ENCODE measurements around the gene NFIL3.

Gene NFIL3

DNA sequence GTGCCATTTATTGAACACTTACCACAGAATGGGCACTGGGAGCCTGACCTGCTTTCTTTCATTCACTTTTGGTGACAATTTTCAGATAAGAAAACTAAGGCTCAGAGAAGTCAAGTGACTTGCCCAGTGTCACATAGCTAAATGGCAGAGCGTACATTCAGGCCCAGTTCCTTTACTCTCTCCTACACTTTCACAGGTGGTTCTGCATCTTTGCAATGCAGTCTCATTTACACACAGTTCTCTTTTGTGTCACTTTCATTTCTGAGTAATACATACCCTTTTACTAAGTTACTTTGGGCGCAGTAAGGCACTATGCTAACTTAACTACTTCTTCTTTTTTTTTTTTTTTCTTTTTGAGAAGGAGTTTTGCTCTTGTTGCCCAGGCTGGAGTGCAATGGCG is 8.3 kb downstream of the NFIL3 start:
- no peak overlapping the region for H3K4me3 ChIP-seq (ENCODE audit: insufficient read depth, low read depth, low read length, poor library complexity, severe bottlenecking)
- no peaks in the 10 kb centered on the region for H3K4me1 ChIP-seq (ENCODE audit: control insufficient read depth, insufficient read depth, low read length, poor library complexity, severe bottlenecking)
- no peak for DNase-seq
- H3K9me3 ChIP-seq (ENCODE audit: control insufficient read depth, low read length) = no peaks in the 10 kb centered on the region
- H3K27ac ChIP-seq (ENCODE audit: insufficient read depth, low read length, poor library complexity, severe bottlenecking) = no peak overlapping the region
- H3K27me3 ChIP-seq (replicated peaks; ENCODE audit: control insufficient read depth, insufficient read depth, low read length, poor library complexity, severe bottlenecking) = peaks cover 7% of the 10 kb centered on the region
- no peaks in the 10 kb centered on the region for H3K36me3 ChIP-seq (ENCODE audit: control insufficient read depth, insufficient read depth, low read length)

DNA sequence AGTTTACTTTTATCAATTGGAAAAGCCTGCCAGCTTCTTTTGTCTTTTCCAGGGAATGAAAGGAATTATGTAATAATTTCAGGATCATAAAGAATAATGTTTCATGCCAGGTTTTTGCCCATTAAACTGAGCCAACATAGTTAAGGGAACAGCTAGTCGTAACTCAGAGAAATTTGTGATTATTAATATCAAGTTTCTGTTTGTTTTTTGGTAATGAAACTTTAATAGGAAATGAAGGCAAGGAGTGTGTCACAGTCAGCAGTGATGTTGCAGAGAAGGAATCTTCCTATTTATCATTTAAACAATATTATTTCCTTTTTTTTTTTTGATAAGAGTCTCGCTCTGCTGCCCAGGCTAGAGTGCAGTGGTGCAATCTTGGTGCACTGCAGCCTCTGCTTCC is 10.7 kb downstream of the NFIL3 start:
- DNase-seq = no peak
- no peaks in the 10 kb centered on the region for H3K9me3 ChIP-seq (ENCODE audit: control insufficient read depth, low read length)
- no peaks in the 10 kb centered on the region for H3K4me1 ChIP-seq (ENCODE audit: control insufficient read depth, insufficient read depth, low read length, poor library complexity, severe bottlenecking)
- H3K4me3 ChIP-seq (ENCODE audit: insufficient read depth, low read depth, low read length, poor library complexity, severe bottlenecking) = no peak overlapping the region
- no peaks in the 10 kb centered on the region for H3K27me3 ChIP-seq (replicated peaks; ENCODE audit: control insufficient read depth, insufficient read depth, low read length, poor library complexity, severe bottlenecking)
- H3K36me3 ChIP-seq (ENCODE audit: control insufficient read depth, insufficient read depth, low read length) = no peaks in the 10 kb centered on the region
- H3K27ac ChIP-seq (ENCODE audit: insufficient read depth, low read length, poor library complexity, severe bottlenecking) = no peak overlapping the region

GRCh38 chr9:91411096-91411771 is 12.4 kb downstream of the NFIL3 start:
- no peaks in the 10 kb centered on the region for H3K36me3 ChIP-seq (ENCODE audit: control insufficient read depth, insufficient read depth, low read length)
- no peaks in the 10 kb centered on the region for H3K27me3 ChIP-seq (replicated peaks; ENCODE audit: control insufficient read depth, insufficient read depth, low read length, poor library complexity, severe bottlenecking)
- H3K4me1 ChIP-seq (ENCODE audit: control insufficient read depth, insufficient read depth, low read length, poor library complexity, severe bottlenecking) = no peaks in the 10 kb centered on the region
- H3K4me3 ChIP-seq (ENCODE audit: insufficient read depth, low read depth, low read length, poor library complexity, severe bottlenecking) = no peak overlapping the region
- H3K27ac ChIP-seq (ENCODE audit: insufficient read depth, low read length, poor library complexity, severe bottlenecking) = no peak overlapping the region
- no peak for DNase-seq
- no peaks in the 10 kb centered on the region for H3K9me3 ChIP-seq (ENCODE audit: control insufficient read depth, low read length)

GRCh38 chr9:91410161-91410560 is 13.5 kb downstream of the NFIL3 start:
- Histone ChIP-seq H3K9me3 (ENCODE audit: control insufficient read depth, low read length) (no peaks in the 10 kb centered on the region), H3K27me3 (replicated peaks; ENCODE audit: control insufficient read depth, insufficient read depth, low read length, poor library complexity, severe bottlenecking) (no peaks in the 10 kb centered on the region), H3K4me1 (ENCODE audit: control insufficient read depth, insufficient read depth, low read length, poor library complexity, severe bottlenecking) (no peaks in the 10 kb centered on the region), H3K36me3 (ENCODE audit: control insufficient read depth, insufficient read depth, low read length) (no peaks in the 10 kb centered on the region), H3K4me3 (ENCODE audit: insufficient read depth, low read depth, low read length, poor library complexity, severe bottlenecking) (no peak overlapping the region), H3K27ac (ENCODE audit: insufficient read depth, low read length, poor library complexity, severe bottlenecking) (no peak overlapping the region)
- no peak for DNase-seq

DNA sequence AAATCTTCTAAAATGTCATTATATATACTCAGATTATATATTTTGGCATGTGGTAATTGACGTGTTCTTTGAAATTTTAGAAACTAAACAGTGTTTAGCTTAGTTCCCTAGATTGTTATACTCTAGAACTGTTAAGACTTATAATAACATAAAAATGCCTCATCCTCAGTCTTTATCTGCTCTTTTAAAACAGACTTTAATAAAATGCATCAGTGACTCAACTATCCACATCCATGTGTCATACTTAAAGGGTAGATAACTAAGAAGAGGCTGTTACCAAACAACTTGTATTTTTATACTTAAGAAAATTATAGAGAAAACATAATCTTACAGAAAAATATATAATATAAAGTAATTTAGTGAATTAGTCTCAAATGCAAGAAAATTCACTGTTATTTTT is 15.2 kb downstream of the NFIL3 start:
- Histone ChIP-seq H3K9me3 (ENCODE audit: control insufficient read depth, low read length) (no peaks in the 10 kb centered on the region), H3K4me3 (ENCODE audit: insufficient read depth, low read depth, low read length, poor library complexity, severe bottlenecking) (no peak overlapping the region), H3K27me3 (replicated peaks; ENCODE audit: control insufficient read depth, insufficient read depth, low read length, poor library complexity, severe bottlenecking) (no peaks in the 10 kb centered on the region), H3K27ac (ENCODE audit: insufficient read depth, low read length, poor library complexity, severe bottlenecking) (no peak overlapping the region), H3K36me3 (ENCODE audit: control insufficient read depth, insufficient read depth, low read length) (no peaks in the 10 kb centered on the region), H3K4me1 (ENCODE audit: control insufficient read depth, insufficient read depth, low read length, poor library complexity, severe bottlenecking) (no peaks in the 10 kb centered on the region)
- no peak for DNase-seq

DNA sequence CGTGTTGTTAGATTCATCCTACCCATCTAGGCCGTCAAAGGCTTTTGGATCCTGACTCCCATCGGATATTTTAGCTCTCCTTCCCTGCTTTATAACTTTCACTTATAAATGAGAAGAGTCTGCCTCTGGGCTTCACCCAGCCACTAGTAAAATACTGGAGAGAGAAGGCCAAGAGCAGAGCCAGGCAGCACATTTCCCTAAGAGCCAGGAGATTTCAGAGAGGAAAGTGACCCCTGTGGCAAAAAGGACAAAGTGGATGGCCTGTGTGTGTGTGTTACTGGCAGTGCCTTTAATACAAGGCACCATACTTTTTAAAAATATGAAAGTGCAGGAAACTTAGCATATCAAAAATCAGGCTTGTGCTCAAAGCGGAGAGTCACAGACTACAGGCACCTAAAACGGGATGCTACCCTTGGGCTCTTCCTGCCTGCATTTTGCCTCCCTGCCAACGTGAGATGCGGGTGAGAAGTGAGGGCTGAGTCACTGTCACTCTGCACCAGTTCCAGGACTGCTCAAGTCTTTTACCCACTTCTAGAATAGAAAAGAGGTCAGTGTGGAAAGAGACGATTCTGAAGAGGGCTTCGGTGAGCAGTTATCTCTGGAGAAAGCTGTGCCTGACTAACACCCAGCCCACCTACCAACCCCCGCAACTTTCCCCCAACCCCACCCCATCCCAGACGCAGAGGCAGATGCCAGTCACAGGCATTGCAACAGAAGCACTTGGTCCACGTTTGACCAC is 15.9 kb downstream of the NFIL3 start:
- no peak overlapping the region for H3K27ac ChIP-seq (ENCODE audit: insufficient read depth, low read length, poor library complexity, severe bottlenecking)
- H3K36me3 ChIP-seq (ENCODE audit: control insufficient read depth, insufficient read depth, low read length) = no peaks in the 10 kb centered on the region
- DNase-seq = no peak
- H3K9me3 ChIP-seq (ENCODE audit: control insufficient read depth, low read length) = no peaks in the 10 kb centered on the region
- H3K4me3 ChIP-seq (ENCODE audit: insufficient read depth, low read depth, low read length, poor library complexity, severe bottlenecking) = no peak overlapping the region
- H3K27me3 ChIP-seq (replicated peaks; ENCODE audit: control insufficient read depth, insufficient read depth, low read length, poor library complexity, severe bottlenecking) = no peaks in the 10 kb centered on the region
- H3K4me1 ChIP-seq (ENCODE audit: control insufficient read depth, insufficient read depth, low read length, poor library complexity, severe bottlenecking) = no peaks in the 10 kb centered on the region

- no peak overlapping the region for H3K4me3 ChIP-seq (ENCODE audit: insufficient read depth, low read depth, low read length, poor library complexity, severe bottlenecking)
- DNase-seq = no peak
- no peaks in the 10 kb centered on the region for H3K27me3 ChIP-seq (replicated peaks; ENCODE audit: control insufficient read depth, insufficient read depth, low read length, poor library complexity, severe bottlenecking)
- H3K9me3 ChIP-seq (ENCODE audit: control insufficient read depth, low read length) = no peaks in the 10 kb centered on the region
- H3K36me3 ChIP-seq (ENCODE audit: control insufficient read depth, insufficient read depth, low read length) = no peaks in the 10 kb centered on the region
- no peak overlapping the region for H3K27ac ChIP-seq (ENCODE audit: insufficient read depth, low read length, poor library complexity, severe bottlenecking)
- no peaks in the 10 kb centered on the region for H3K4me1 ChIP-seq (ENCODE audit: control insufficient read depth, insufficient read depth, low read length, poor library complexity, severe bottlenecking)
These were observed 18.1 kb downstream of the NFIL3 start for GRCh38 chr9:91405343-91406077.

DNA sequence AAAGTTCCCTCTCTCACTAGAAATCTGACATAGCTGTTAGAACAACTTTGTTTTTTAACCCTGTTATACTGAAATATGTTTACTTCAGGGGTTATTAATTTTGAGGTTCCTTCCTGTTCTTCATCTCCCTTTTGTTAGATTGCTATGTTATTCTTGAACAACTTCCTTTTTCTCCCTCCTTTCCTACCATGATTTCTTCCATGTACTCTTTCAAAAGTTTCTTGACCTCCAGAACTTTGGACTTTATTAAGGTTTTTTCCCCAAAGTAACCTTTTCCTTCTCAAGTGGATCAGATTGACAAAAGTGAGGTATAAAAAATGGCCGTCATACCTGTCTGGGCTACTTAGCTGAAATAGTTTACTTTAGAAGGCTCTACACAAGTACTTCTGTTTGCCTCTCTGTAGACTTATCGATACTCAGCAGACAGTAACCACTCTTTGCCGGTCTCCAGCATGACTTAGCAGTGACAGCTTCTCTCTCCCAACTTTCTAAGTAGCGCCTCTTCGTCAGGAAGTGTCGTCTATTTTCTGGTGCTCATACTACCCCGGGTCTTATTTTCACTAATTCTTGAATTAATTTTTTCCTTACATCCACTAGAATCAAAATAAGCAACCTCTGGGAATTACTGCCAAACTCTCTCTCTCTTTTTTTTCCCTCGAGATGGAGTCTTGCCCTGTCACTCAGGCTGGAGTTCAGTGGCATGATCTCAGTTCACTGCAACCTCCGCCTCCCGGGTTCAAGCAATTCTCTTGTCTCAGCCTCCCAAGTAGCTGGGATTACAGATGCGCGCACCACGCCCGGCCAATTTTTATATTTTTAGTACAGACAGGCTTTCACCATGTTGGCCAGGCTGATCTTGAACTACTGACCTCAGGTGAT is 19.7 kb downstream of the NFIL3 start:
- no peak for DNase-seq
- Histone ChIP-seq H3K36me3 (ENCODE audit: control insufficient read depth, insufficient read depth, low read length) (no peaks in the 10 kb centered on the region), H3K27me3 (replicated peaks; ENCODE audit: control insufficient read depth, insufficient read depth, low read length, poor library complexity, severe bottlenecking) (no peaks in the 10 kb centered on the region), H3K4me3 (ENCODE audit: insufficient read depth, low read depth, low read length, poor library complexity, severe bottlenecking) (no peak overlapping the region), H3K4me1 (ENCODE audit: control insufficient read depth, insufficient read depth, low read length, poor library complexity, severe bottlenecking) (no peaks in the 10 kb centered on the region), H3K27ac (ENCODE audit: insufficient read depth, low read length, poor library complexity, severe bottlenecking) (no peak overlapping the region), H3K9me3 (ENCODE audit: control insufficient read depth, low read length) (no peaks in the 10 kb centered on the region)

DNA sequence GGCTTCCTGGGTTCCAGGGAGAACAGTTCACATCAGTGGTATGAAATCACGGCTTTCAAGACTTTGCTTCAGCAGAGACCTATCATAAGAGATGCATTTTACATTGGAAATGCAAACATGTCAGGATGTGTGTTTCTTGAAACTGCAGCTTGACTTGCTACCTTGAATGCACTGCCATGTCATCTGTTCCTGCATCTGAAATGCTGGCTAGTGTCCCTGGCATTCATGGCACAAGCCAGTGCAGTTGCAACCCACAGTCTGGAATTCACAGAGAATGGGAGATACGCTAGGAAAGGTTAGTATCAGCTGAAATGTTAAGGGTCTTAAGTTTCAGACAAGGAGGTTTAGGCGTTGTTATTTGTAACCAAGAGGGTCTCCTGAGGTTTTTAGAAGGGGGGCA is 24.7 kb downstream of the NFIL3 start:
- Histone ChIP-seq H3K9me3 (ENCODE audit: control insufficient read depth, low read length) (no peaks in the 10 kb centered on the region), H3K27ac (ENCODE audit: insufficient read depth, low read length, poor library complexity, severe bottlenecking) (no peak overlapping the region), H3K4me1 (ENCODE audit: control insufficient read depth, insufficient read depth, low read length, poor library complexity, severe bottlenecking) (no peaks in the 10 kb centered on the region), H3K36me3 (ENCODE audit: control insufficient read depth, insufficient read depth, low read length) (no peaks in the 10 kb centered on the region), H3K27me3 (replicated peaks; ENCODE audit: control insufficient read depth, insufficient read depth, low read length, poor library complexity, severe bottlenecking) (no peaks in the 10 kb centered on the region), H3K4me3 (ENCODE audit: insufficient read depth, low read depth, low read length, poor library complexity, severe bottlenecking) (no peak overlapping the region)
- no peak for DNase-seq
